Ectodermal cell (in vitro differentiated cells): Measurements from ENCODE around the gene STAB2.

Experiments used
- H3K27ac ChIP-seq: 2 replicates; pipeline ENCODE4 v1.7.0; 2013; ENCODE audit warnings: mild to moderate bottlenecking, low read depth, low read length; ENCODE audit not compliant: insufficient read depth, poor library complexity, severe bottlenecking
- H3K27me3 ChIP-seq: 2 replicates; pipeline ENCODE4 v1.7.0; 2013; ENCODE audit warnings: mild to moderate bottlenecking, low read length; ENCODE audit not compliant: insufficient read depth, control insufficient read depth, poor library complexity, severe bottlenecking
- H3K36me3 ChIP-seq: one replicate; pipeline ENCODE4 v1.7.0; 2013; ENCODE audit warnings: low read length; ENCODE audit not compliant: control insufficient read depth, insufficient read depth
- H3K4me1 ChIP-seq: one replicate; pipeline ENCODE4 v1.7.0; 2013; ENCODE audit warnings: low read length; ENCODE audit not compliant: control insufficient read depth, insufficient read depth
- H3K4me3 ChIP-seq: 2 replicates; pipeline ENCODE4 v1.7.0; 2013; ENCODE audit warnings: low read depth, low read length, control low read depth; ENCODE audit not compliant: insufficient read depth
- H3K9me3 ChIP-seq: 2 replicates; pipeline ENCODE4 v1.7.0; 2013; ENCODE audit warnings: mild to moderate bottlenecking, low read length, moderate library complexity; ENCODE audit not compliant: control insufficient read depth
- WGBS, 2 experiments: methylation state at CpG; one replicate each; pipeline ENCODE4 v1.1.7; 2013; ENCODE audit warnings: missing lambda C conversion rate in 2 of 2; 5-methylcytosine and 5-hydroxymethylcytosine counted together

STAB2 gene

DNA sequence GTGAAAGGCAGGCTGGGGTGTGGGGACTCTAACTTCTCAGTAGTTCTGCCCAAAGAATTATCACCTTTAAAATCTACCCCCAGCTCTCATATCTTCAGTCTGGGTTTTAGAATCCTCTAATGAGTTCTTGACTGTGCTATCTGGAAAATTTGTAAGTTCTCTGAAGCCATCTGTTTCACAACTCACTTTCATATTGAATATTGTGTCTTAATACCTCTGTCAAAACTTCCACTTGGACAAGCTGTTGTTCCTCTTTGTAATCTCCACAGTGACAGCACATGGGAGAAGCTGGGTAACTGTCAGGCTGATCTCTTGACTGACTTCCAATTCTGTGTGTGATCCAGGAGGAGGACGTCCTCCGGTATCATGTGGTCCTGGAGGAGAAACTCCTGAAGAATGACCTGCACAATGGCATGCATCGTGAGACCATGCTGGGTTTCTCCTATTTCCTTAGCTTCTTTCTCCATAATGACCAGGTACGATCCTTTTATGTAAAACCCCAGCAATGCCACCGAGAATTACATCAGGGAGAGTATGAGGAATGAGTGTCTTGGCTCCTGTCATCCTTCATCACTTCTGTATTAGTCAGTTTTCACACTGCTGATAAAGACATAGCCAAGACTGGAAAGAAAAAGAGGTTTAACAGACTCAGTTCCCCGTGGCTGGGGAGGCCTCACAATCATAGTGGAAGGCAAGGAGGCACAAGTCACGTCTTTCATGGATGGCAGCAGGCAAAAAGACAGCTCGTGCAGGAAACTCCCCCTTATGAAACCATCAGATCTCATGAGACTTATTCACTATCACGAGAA, 111.9 kb downstream of the STAB2 start:
- H3K36me3 ChIP-seq, result no peaks in the 10 kb centered on the region
- H3K4me3 ChIP-seq, result no peak overlapping the region
- no peak overlapping the region for H3K27ac ChIP-seq
- 87 to 90% methylated on average over 9 of the region's 9 CpGs for WGBS, 2 experiments
- no peaks in the 10 kb centered on the region for H3K4me1 ChIP-seq
- H3K9me3 ChIP-seq, result no peaks in the 10 kb centered on the region
- H3K27me3 ChIP-seq, result no peaks in the 10 kb centered on the region

DNA sequence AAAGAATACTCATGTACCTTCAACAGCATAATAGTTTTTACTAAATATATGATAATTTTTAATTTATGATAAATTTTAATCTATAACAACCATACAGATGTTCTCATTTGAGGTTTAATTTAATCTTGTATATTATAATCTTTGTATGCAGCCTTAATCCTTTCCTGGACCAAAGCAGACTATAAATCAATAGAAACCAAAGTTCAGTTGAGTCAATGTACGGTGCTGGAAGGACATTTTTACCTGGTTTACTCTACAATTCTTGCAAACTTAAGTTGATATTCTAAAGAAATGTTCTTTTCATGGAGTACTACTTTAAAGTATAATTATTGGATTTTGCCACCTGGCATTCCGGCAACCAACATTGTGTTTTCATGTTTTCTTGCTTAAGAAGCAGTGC, 118.0 kb downstream of the STAB2 start:
- H3K27me3 ChIP-seq, result no peaks in the 10 kb centered on the region
- H3K4me1 ChIP-seq, result no peaks in the 10 kb centered on the region
- H3K9me3 ChIP-seq, result no peaks in the 10 kb centered on the region
- no peak overlapping the region for H3K27ac ChIP-seq
- no peak overlapping the region for H3K4me3 ChIP-seq
- no peaks in the 10 kb centered on the region for H3K36me3 ChIP-seq
- WGBS, 2 experiments, result 91 to 100% methylated on average over 2 of the region's 2 CpGs

DNA sequence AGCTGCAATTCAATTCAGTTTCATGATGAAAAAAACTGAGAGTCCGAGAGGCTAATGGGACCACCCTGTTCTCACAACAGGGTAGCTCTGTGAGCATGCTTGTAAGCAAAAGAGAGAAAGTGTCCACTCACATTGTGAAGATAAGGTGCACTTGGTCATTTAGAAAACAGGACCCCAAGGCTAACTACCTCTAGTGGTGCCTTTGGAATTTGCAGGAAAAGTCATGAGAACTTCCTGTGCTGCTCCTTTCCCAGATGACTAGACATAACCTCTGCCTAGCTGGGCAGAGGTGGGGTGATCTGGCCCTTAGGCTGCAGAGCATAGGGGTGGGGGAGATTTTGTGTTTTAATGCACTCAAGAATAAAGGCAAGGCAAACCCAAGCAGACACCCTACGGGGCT, 118.9 kb downstream of the STAB2 start:
- no peak overlapping the region for H3K27ac ChIP-seq
- H3K27me3 ChIP-seq, result no peaks in the 10 kb centered on the region
- 86 to 90% methylated on average over 2 of the region's 2 CpGs for WGBS, 2 experiments
- H3K4me1 ChIP-seq, result no peaks in the 10 kb centered on the region
- H3K4me3 ChIP-seq, result no peak overlapping the region
- no peaks in the 10 kb centered on the region for H3K9me3 ChIP-seq
- no peaks in the 10 kb centered on the region for H3K36me3 ChIP-seq

DNA sequence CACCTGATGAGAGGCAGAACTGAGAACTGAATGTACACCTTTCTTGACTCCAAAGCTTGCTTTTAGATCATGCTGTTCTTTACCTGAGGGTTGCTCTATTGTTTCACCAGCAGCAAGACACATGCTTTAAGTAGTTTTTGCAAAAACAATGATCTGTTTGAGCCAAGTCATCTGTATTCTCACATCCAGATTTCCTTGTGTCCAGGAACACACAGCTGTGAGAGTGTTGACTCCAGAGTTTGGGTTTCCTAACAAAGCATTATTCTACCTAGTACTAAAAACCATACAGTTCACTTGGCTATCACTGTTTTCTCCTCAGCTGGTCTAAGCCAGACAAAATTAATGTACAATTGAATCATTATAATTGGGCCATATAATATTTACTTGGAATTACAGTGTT, 120.4 kb downstream of the STAB2 start:
- no peak overlapping the region for H3K4me3 ChIP-seq
- H3K36me3 ChIP-seq, result no peaks in the 10 kb centered on the region
- no peaks in the 10 kb centered on the region for H3K9me3 ChIP-seq
- H3K27ac ChIP-seq, result no peak overlapping the region
- H3K4me1 ChIP-seq, result no peaks in the 10 kb centered on the region
- H3K27me3 ChIP-seq, result no peaks in the 10 kb centered on the region

DNA sequence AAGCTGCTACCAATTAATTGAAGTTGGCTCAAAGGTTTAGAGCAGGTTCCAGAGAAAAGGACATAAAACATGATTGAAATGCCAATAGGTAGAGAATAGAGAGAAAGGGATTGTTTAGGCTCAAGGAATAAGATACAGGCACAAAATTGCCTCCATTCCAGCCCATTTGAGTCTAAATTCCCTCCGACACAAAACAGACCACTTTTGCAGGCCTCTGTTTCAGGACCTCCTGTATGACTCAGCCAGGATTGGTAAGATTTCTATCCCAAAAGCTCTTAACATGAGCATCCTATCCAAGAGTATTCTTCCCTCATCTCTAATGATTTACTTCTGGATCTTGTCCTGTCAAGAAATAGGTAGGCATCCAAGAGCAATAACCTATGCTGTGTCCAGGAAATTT, 123.5 kb downstream of the STAB2 start:
- Histone ChIP-seq H3K27ac (no peak overlapping the region), H3K4me3 (no peak overlapping the region), H3K36me3 (no peaks in the 10 kb centered on the region), H3K9me3 (no peaks in the 10 kb centered on the region), H3K27me3 (no peaks in the 10 kb centered on the region), H3K4me1 (no peaks in the 10 kb centered on the region)
- WGBS, 2 experiments, result 96 to 100% methylated on average over 1 of the region's 1 CpG

DNA sequence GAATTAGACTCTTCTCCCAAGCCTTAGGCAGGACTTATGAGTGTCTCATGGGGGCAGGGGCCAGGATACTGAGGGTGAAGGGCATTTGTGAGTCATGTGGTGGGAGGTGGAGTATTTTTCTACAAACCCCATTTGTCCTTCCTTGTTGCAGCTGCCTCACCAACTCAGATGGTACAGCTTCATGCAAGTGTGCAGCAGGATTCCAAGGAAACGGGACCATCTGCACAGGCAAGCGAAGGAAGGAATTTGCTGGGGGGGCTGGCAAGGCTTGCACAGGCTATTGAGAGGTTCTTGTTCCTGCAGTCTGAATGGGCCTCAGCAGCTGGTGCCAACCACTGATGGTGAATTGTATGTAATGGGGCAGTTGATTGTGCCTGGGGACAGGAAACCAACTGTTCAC, 125.1 kb downstream of the STAB2 start:
- no peaks in the 10 kb centered on the region for H3K36me3 ChIP-seq
- WGBS, 2 experiments, result 92 to 98% methylated on average over 2 of the region's 2 CpGs
- H3K4me3 ChIP-seq, result no peak overlapping the region
- H3K9me3 ChIP-seq, result no peaks in the 10 kb centered on the region
- H3K27ac ChIP-seq, result no peak overlapping the region
- no peaks in the 10 kb centered on the region for H3K4me1 ChIP-seq
- no peaks in the 10 kb centered on the region for H3K27me3 ChIP-seq

DNA sequence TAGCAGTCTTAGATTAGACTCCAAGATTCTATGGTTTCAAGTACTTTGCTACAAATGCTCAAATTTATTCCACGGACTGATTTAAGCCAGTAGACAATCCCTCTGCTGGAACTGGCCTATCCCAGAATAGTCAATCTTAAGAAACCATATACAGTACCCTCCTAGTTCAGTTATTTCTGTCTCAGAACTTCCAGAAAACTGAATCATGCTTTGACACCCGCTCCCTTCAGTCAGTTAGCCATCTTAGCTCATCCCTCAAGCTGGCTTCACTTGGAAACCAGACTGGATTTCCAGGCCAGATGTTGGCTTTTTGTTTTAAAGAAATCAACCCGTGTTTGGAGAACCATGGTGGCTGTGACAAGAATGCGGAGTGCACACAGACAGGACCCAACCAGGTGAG, 128.4 kb downstream of the STAB2 start:
- H3K27ac ChIP-seq, result no peak overlapping the region
- no peaks in the 10 kb centered on the region for H3K9me3 ChIP-seq
- no peak overlapping the region for H3K4me3 ChIP-seq
- 90 to 94% methylated on average over 4 of the region's 4 CpGs for WGBS, 2 experiments
- no peaks in the 10 kb centered on the region for H3K4me1 ChIP-seq
- no peaks in the 10 kb centered on the region for H3K27me3 ChIP-seq
- H3K36me3 ChIP-seq, result no peaks in the 10 kb centered on the region

DNA sequence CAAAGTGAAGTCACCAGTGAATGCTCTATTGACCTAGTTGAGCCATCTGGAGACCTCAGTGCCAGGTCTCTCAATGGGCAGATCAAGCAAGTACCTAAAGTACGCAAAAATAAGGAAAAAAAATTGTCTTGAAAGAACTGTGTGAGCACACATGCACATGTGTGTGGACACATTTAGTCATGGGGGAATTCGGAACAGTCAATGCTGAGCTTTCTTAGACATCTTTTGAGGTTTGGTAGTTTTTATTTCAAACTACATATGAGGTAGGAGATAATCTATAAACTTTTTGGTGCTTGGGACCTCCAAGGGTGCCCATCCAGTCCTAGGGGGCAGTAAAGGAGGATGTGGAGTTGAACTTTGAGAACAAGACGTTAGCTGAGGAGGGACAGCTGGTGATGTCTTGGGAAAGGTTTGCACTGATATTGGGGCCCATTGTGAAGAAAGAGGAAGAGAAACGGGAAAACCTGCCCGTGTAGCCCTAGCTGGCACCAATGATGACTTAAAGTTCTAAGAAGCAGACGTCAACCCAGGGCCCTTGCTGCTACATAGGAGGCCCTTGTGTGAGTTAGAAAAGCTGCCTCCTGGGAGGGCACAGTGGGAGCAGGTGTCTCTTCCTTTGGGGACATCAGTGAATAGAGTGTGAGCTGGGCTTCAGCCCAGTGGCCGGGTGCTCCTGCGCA, 129.6 kb downstream of the STAB2 start:
- Histone ChIP-seq H3K4me1 (no peaks in the 10 kb centered on the region), H3K4me3 (no peak overlapping the region), H3K27ac (no peak overlapping the region), H3K36me3 (no peaks in the 10 kb centered on the region), H3K27me3 (no peaks in the 10 kb centered on the region), H3K9me3 (no peaks in the 10 kb centered on the region)
- WGBS, 2 experiments, result 94 to 95% methylated on average over 8 of the region's 8 CpGs

DNA sequence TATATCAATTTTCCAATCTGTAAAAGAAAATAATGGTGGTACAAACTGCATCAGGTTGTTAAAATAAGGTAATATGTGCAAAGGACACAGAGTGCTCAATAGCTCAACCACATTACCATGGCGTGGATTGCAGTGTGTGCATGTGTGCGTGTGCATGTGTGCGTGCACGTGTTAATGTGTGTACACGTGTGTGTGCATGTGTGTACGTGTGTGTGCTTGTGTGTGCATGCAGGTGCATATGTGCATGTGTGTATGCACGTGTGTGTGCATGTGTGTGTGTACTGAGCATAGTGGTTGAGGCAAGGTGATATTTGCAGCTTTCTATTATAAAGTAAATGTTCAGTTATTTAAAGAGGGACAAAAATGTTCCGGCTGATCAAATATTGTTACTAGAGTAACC, 138.3 kb downstream of the STAB2 start:
- Histone ChIP-seq H3K27me3 (no peaks in the 10 kb centered on the region), H3K9me3 (no peaks in the 10 kb centered on the region), H3K4me3 (no peak overlapping the region), H3K27ac (no peak overlapping the region), H3K36me3 (no peaks in the 10 kb centered on the region), H3K4me1 (no peaks in the 10 kb centered on the region)
- WGBS, 2 experiments, result 91 to 92% methylated on average over 7 to 8 of the region's 8 CpGs

DNA sequence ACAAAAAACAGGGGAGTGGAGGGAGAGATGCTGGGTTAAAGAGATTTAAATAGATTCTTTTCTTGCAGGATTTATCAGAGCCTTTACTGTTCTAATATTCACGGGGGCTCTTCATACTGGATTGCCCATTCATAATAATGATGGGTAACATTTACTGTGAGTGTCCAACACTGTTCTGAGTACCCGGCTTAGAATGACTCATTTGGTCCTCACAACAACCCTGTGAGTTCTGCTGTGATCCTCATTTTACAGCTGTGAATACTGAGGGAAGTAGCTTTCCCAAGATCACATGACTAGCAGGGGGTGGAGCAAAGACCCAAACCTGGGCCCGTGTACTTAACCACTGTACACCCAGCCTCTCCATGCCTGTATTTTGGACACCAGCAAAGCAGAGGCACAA, 140.6 kb downstream of the STAB2 start:
- Histone ChIP-seq H3K27ac (no peak overlapping the region), H3K9me3 (no peaks in the 10 kb centered on the region), H3K4me3 (no peak overlapping the region), H3K4me1 (no peaks in the 10 kb centered on the region), H3K36me3 (no peaks in the 10 kb centered on the region), H3K27me3 (no peaks in the 10 kb centered on the region)
- WGBS, 2 experiments, result 82 to 88% methylated on average over 3 of the region's 3 CpGs
